Duodenal mucosa (tissue), 2 donors: ENCODE results near the gene PTPN13.

Source experiments
- H3K27ac ChIP-seq: one replicate; pipeline ENCODE4 v1.7.0; 2013; ENCODE audit warnings: low read depth, low read length
- H3K27me3 ChIP-seq, 2 donors: one replicate each; pipeline ENCODE4 v1.7.0; 2013; ENCODE audit warnings: low read length in 2 of 2, control low read depth in 1 of 2; ENCODE audit not compliant: insufficient read depth in 2 of 2, control insufficient read depth in 1 of 2
- H3K36me3 ChIP-seq, 2 donors: one replicate each; pipeline ENCODE4 v1.7.0; 2013; ENCODE audit warnings: low read length in 2 of 2, control low read depth in 1 of 2; ENCODE audit not compliant: insufficient read depth in 2 of 2, control insufficient read depth in 1 of 2
- H3K4me1 ChIP-seq, 2 donors: one replicate each; pipeline ENCODE4 v1.7.0; 2013; ENCODE audit warnings: low read length in 2 of 2, control low read depth in 1 of 2; ENCODE audit not compliant: insufficient read depth in 2 of 2, control insufficient read depth in 1 of 2
- H3K4me3 ChIP-seq, 2 donors: one replicate each; pipeline ENCODE4 v1.7.0; 2013; ENCODE audit warnings: low read length in 2 of 2, low read depth in 1 of 2
- H3K9ac ChIP-seq, 2 donors: one replicate each; pipeline ENCODE4 v1.7.0; 2013; ENCODE audit warnings: low read length in 2 of 2, low read depth in 1 of 2
- H3K9me3 ChIP-seq, 2 donors: one replicate each; pipeline ENCODE4 v1.7.0; 2013; ENCODE audit warnings: low read length in 2 of 2, control low read depth in 1 of 2; ENCODE audit not compliant: control insufficient read depth in 1 of 2

Gene PTPN13

GRCh38 chr4:86744570-86744969 is 150.5 kb downstream of the PTPN13 start:
- H3K9ac ChIP-seq = no peak overlapping the region
- H3K27me3 ChIP-seq = no peaks in the 10 kb centered on the region
- H3K36me3 ChIP-seq = no peaks in the 10 kb centered on the region
- no peaks in the 10 kb centered on the region for H3K4me1 ChIP-seq
- H3K9me3 ChIP-seq = no peaks in the 10 kb centered on the region
- no peak overlapping the region for H3K27ac ChIP-seq
- H3K4me3 ChIP-seq = no peak overlapping the region

GRCh38 chr4:86749121-86749520 is 155.0 kb downstream of the PTPN13 start:
- no peaks in the 10 kb centered on the region for H3K36me3 ChIP-seq
- no peaks in the 10 kb centered on the region for H3K9me3 ChIP-seq
- no peak overlapping the region for H3K9ac ChIP-seq
- no peak overlapping the region for H3K4me3 ChIP-seq
- H3K27me3 ChIP-seq = no peaks in the 10 kb centered on the region
- H3K27ac ChIP-seq = no peak overlapping the region
- H3K4me1 ChIP-seq = no peaks in the 10 kb centered on the region

GRCh38 chr4:86755388-86755787 is 161.3 kb downstream of the PTPN13 start:
- H3K36me3 ChIP-seq = no peaks in the 10 kb centered on the region
- H3K4me1 ChIP-seq = no peaks in the 10 kb centered on the region
- no peaks in the 10 kb centered on the region for H3K27me3 ChIP-seq
- no peak overlapping the region for H3K4me3 ChIP-seq
- H3K27ac ChIP-seq = no peak overlapping the region
- H3K9me3 ChIP-seq = no peaks in the 10 kb centered on the region
- H3K9ac ChIP-seq = no peak overlapping the region

GRCh38 chr4:86757468-86757867 is 163.4 kb downstream of the PTPN13 start:
- H3K4me1 ChIP-seq = no peaks in the 10 kb centered on the region
- no peak overlapping the region for H3K9ac ChIP-seq
- H3K27me3 ChIP-seq = no peaks in the 10 kb centered on the region
- H3K4me3 ChIP-seq = no peak overlapping the region
- H3K27ac ChIP-seq = no peak overlapping the region
- no peaks in the 10 kb centered on the region for H3K36me3 ChIP-seq
- H3K9me3 ChIP-seq = no peaks in the 10 kb centered on the region

- Histone ChIP-seq H3K9me3 (no peaks in the 10 kb centered on the region), H3K27me3 (no peaks in the 10 kb centered on the region), H3K9ac (no peak overlapping the region), H3K27ac (no peak overlapping the region), H3K4me3 (no peak overlapping the region), H3K36me3 (no peaks in the 10 kb centered on the region), H3K4me1 (no peaks in the 10 kb centered on the region)
Measured at GRCh38 chr4:86759298-86759697, 165.2 kb downstream of the PTPN13 start.

GRCh38 chr4:86762649-86763048 is 168.5 kb downstream of the PTPN13 start:
- no peak overlapping the region for H3K4me3 ChIP-seq
- H3K27ac ChIP-seq = no peak overlapping the region
- no peaks in the 10 kb centered on the region for H3K36me3 ChIP-seq
- H3K9me3 ChIP-seq = no peaks in the 10 kb centered on the region
- no peaks in the 10 kb centered on the region for H3K27me3 ChIP-seq
- no peak overlapping the region for H3K9ac ChIP-seq
- H3K4me1 ChIP-seq = no peaks in the 10 kb centered on the region

GRCh38 chr4:86769794-86770193 is 175.7 kb downstream of the PTPN13 start:
- no peaks in the 10 kb centered on the region for H3K27me3 ChIP-seq
- H3K36me3 ChIP-seq = no peaks in the 10 kb centered on the region
- no peak overlapping the region for H3K27ac ChIP-seq

GRCh38 chr4:86771141-86771540 is 177.0 kb downstream of the PTPN13 start:
- Histone ChIP-seq H3K27ac (no peak overlapping the region), H3K9ac (no peak overlapping the region), H3K4me1 (no peaks in the 10 kb centered on the region), H3K9me3 (no peaks in the 10 kb centered on the region), H3K36me3 (no peaks in the 10 kb centered on the region), H3K4me3 (no peak overlapping the region), H3K27me3 (no peaks in the 10 kb centered on the region)

More at GRCh38 chr4:86769794-86770193, 175.7 kb downstream of the PTPN13 start:
- Histone ChIP-seq H3K4me3 (no peak overlapping the region), H3K9ac (no peak overlapping the region), H3K4me1 (no peaks in the 10 kb centered on the region), H3K9me3 (no peaks in the 10 kb centered on the region)

- no peaks in the 10 kb centered on the region for H3K27me3 ChIP-seq
- no peak overlapping the region for H3K4me3 ChIP-seq
- H3K36me3 ChIP-seq = no peaks in the 10 kb centered on the region
- H3K9me3 ChIP-seq = no peaks in the 10 kb centered on the region
- no peak overlapping the region for H3K27ac ChIP-seq
- no peaks in the 10 kb centered on the region for H3K4me1 ChIP-seq
- H3K9ac ChIP-seq = no peak overlapping the region
Measured at GRCh38 chr4:86775061-86775460, 180.9 kb downstream of the PTPN13 start.

- no peak overlapping the region for H3K9ac ChIP-seq
- no peaks in the 10 kb centered on the region for H3K27me3 ChIP-seq
- no peak overlapping the region for H3K4me3 ChIP-seq
- H3K36me3 ChIP-seq = no peaks in the 10 kb centered on the region
- no peaks in the 10 kb centered on the region for H3K9me3 ChIP-seq
- no peaks in the 10 kb centered on the region for H3K4me1 ChIP-seq
- no peak overlapping the region for H3K27ac ChIP-seq
Measured at GRCh38 chr4:86778175-86778574, 184.1 kb downstream of the PTPN13 start.

GRCh38 chr4:86788826-86789225 is 194.7 kb downstream of the PTPN13 start:
- Histone ChIP-seq H3K9me3 (no peaks in the 10 kb centered on the region), H3K4me1 (no peaks in the 10 kb centered on the region)

More at GRCh38 chr4:86788826-86789225, 194.7 kb downstream of the PTPN13 start:
- no peak overlapping the region for H3K9ac ChIP-seq
- no peak overlapping the region for H3K27ac ChIP-seq
- H3K27me3 ChIP-seq = no peaks in the 10 kb centered on the region
- H3K4me3 ChIP-seq = no peak overlapping the region
- H3K36me3 ChIP-seq = no peaks in the 10 kb centered on the region
